Measurements from ENCODE around the gene MAP3K2. TPM values are rescaled to one million over a fixed set of nuclear protein-coding genes. Genes with fewer than 3 reads are reported as not detected.

The MAP3K2 gene
- total and polyA plus RNA-seq, 2 experiments from 2014 or later, result 10.2 to 23.5 TPM

GRCh38 chr2:127384529-127384928 is 3.2 kb downstream of the MAP3K2 start:
- Histone ChIP-seq H3K4me2 (no peak overlapping the region), H3K4me3 (no peak overlapping the region), H3K27ac (ENCODE audit: low read depth) (no peak overlapping the region), H3F3A (replicated peaks; ENCODE audit: low read depth) (0 out of 2 replicates have a peak, but pooled peaks cover 7% of the 10 kb centered on the region), H2AFZ (no peak overlapping the region), H3K27me3 (ENCODE audit: insufficient read depth) (no peaks in the 10 kb centered on the region), H4K20me1 (replicated peaks; ENCODE audit: insufficient read depth) (peaks cover 27% of the 10 kb centered on the region), H3K79me2 (replicated peaks; ENCODE audit: insufficient read depth) (peaks cover 75% of the 10 kb centered on the region), H3K4me1 (ENCODE audit: insufficient read depth) (peaks cover 23% of the 10 kb centered on the region), H3K36me3 (ENCODE audit: insufficient read depth) (no peaks in the 10 kb centered on the region), H3K9me2 (ENCODE audit: insufficient read depth) (no peaks in the 10 kb centered on the region)
- DNase-seq (ENCODE audit: low spot score), result no peak
- H3K9me3 Mint-ChIP-seq, result no peaks in the 10 kb centered on the region
- ATAC-seq, result no peak
- H3K36me3 Mint-ChIP-seq (ENCODE audit: low read depth), result peaks cover 6% of the 10 kb centered on the region; the same call in 2 of the 3 replicates
- H3K27me3 Mint-ChIP-seq (ENCODE audit: insufficient read depth, low read depth, poor library complexity), result peaks cover 3% of the 10 kb centered on the region
- H3K27ac Mint-ChIP-seq, result no peak overlapping the region
- no peak overlapping the region for H3K4me3 Mint-ChIP-seq
- TF ChIP-seq STAT1 (IDR thresholded peaks at IDR 0.05; ENCODE audit: unreplicated experiment), result no peak
- no peak for TF ChIP-seq POLR2AphosphoS5 (IDR thresholded peaks at IDR 0.05; ENCODE audit: low read depth)
- TF ChIP-seq NANOG (IDR thresholded peaks at IDR 0.05; ENCODE audit: borderline replicate concordance), result no peak
- no peak for TF ChIP-seq ETS1 (IDR thresholded peaks at IDR 0.05)
- TF ChIP-seq JUNB (IDR thresholded peaks at IDR 0.05; ENCODE audit: unreplicated experiment), result no peak
- TF ChIP-seq EZH2 (IDR thresholded peaks at IDR 0.05; ENCODE audit: low read depth, unreplicated experiment), result no peak
- TF ChIP-seq CTCF (conservative IDR thresholded peaks at IDR 0.05; ENCODE audit: low read depth in 2 of 2), result no peak
- no peak for TF ChIP-seq ZNF114 (CRISPR knock-in tag; IDR thresholded peaks at IDR 0.05)
- no peak for TF ChIP-seq ZNF331 (CRISPR knock-in tag; IDR thresholded peaks at IDR 0.05; ENCODE audit: low read depth)
- peaks cover 20% of the 10 kb centered on the region for H3K4me1 Mint-ChIP-seq

- H3F3A ChIP-seq (replicated peaks; ENCODE audit: low read depth), result 0 out of 2 replicates have a peak, but pooled peaks cover 3% of the 10 kb centered on the region
- H2AFZ ChIP-seq, result no peak overlapping the region
- peaks cover 13% of the 10 kb centered on the region; the same call in 1 of the 2 replicates for H3K4me1 ChIP-seq (ENCODE audit: insufficient read depth)
- no peak for DNase-seq (ENCODE audit: low spot score)
- H3K27ac Mint-ChIP-seq, result no peak overlapping the region
- peaks cover 27% of the 10 kb centered on the region for H4K20me1 ChIP-seq (replicated peaks; ENCODE audit: insufficient read depth)
- H3K9me3 Mint-ChIP-seq, result no peaks in the 10 kb centered on the region
- no peaks in the 10 kb centered on the region for H3K36me3 ChIP-seq (ENCODE audit: insufficient read depth)
- ATAC-seq, result no peak
- no peaks in the 10 kb centered on the region for H3K9me2 ChIP-seq (ENCODE audit: insufficient read depth)
- peaks cover 92% of the 10 kb centered on the region for H3K79me2 ChIP-seq (replicated peaks; ENCODE audit: insufficient read depth)
- peaks cover 11% of the 10 kb centered on the region for H3K4me1 Mint-ChIP-seq
- H3K36me3 Mint-ChIP-seq (ENCODE audit: low read depth), result peaks cover 6% of the 10 kb centered on the region; the same call in 2 of the 3 replicates
- H3K4me2 ChIP-seq, result no peak overlapping the region
- H3K4me3 Mint-ChIP-seq, result no peak overlapping the region
- H3K27me3 Mint-ChIP-seq (ENCODE audit: insufficient read depth, low read depth, poor library complexity), result no peaks in the 10 kb centered on the region
- H3K27me3 ChIP-seq (ENCODE audit: insufficient read depth), result no peaks in the 10 kb centered on the region
- H3K4me3 ChIP-seq, result no peak overlapping the region
- no peak overlapping the region for H3K27ac ChIP-seq (ENCODE audit: low read depth)
- TF ChIP-seq REST (IDR thresholded peaks at IDR 0.05; ENCODE audit: unreplicated experiment) (no peak), POLR2AphosphoS5 (IDR thresholded peaks at IDR 0.05; ENCODE audit: low read depth) (no peak), NANOG (IDR thresholded peaks at IDR 0.05; ENCODE audit: borderline replicate concordance) (no peak)
Measured at GRCh38 chr2:127382831-127383230, 4.9 kb downstream of the MAP3K2 start.
